Endometrial microvascular endothelial cells (primary cell): ENCODE results near the gene ELAPOR2. TPM values are rescaled to one million over a fixed set of nuclear protein-coding genes. Genes with fewer than 3 reads are reported as not detected.
"Not testable (repeated sequence)": the region's sequence is repeated elsewhere in the genome, so short reads cannot be mapped to it uniquely, and the experiment has no call there.

Experiments used
- in situ Hi-C: cut with HindIII; loops from 2 replicates; pipeline ENCODE4 v1.10.0; 2017; ENCODE audit warnings: low sequenced_read_pairs, low pct_unique_long_range_greater_than_20kb; ENCODE audit errors: inconsistent ontology term
- total RNA-seq: library from RNA; depleted of rRNA; stranded (reverse); fragments of >200 nt; gene quantifications from one replicate; pipeline ENCODE4 v1.2.3, GENCODE V29; 2015; ENCODE audit errors: inconsistent ontology term

Gene ELAPOR2, protein sequence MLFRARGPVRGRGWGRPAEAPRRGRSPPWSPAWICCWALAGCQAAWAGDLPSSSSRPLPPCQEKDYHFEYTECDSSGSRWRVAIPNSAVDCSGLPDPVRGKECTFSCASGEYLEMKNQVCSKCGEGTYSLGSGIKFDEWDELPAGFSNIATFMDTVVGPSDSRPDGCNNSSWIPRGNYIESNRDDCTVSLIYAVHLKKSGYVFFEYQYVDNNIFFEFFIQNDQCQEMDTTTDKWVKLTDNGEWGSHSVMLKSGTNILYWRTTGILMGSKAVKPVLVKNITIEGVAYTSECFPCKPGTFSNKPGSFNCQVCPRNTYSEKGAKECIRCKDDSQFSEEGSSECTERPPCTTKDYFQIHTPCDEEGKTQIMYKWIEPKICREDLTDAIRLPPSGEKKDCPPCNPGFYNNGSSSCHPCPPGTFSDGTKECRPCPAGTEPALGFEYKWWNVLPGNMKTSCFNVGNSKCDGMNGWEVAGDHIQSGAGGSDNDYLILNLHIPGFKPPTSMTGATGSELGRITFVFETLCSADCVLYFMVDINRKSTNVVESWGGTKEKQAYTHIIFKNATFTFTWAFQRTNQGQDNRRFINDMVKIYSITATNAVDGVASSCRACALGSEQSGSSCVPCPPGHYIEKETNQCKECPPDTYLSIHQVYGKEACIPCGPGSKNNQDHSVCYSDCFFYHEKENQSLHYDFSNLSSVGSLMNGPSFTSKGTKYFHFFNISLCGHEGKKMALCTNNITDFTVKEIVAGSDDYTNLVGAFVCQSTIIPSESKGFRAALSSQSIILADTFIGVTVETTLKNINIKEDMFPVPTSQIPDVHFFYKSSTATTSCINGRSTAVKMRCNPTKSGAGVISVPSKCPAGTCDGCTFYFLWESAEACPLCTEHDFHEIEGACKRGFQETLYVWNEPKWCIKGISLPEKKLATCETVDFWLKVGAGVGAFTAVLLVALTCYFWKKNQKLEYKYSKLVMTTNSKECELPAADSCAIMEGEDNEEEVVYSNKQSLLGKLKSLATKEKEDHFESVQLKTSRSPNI
- 42.3 TPM for total RNA-seq

DNA sequence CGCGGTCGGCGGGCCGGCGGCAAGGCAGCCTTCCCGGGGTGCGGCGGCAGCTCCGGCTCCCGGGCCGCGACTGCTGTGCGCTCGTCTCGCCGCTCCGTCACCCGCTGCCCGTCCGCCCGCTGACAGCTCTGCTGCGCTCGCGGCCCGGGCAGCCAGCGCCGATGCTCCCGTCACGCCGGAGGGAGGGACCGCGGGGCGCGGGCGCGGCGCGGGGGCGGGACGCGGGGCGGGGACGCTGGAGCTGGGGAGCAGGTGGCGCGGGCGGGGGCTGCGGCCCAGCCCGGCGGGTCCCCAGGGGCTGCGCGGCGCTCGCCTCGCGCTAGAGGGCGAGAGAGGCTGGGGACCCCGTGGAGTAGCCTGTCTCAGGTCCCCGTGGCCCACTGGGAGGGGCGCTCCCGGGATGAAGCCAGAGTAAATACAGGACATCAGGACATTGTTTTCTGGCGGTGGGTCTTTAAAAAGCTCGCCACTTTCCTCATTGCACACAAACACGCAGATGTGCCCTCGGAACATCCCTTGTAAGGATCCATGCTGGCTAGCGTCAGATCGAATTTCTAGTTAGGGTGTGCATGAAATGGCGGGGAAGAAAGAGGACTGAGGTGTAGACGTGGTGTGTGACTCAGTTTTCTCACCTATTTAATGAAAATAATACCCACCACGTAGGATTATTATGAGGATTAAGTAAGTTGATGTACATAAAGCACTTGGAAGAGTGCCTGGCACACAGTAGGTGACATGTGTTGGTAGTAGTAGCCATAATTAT lies at the start of gene ELAPOR2:
TSS of gene ELAPOR2 (minus strand) at position 130 of the 763 bp plus-strand sequence. CDS start 141 bp downstream, outside the sequence.
- in situ Hi-C loops, result no loop called here

DNA sequence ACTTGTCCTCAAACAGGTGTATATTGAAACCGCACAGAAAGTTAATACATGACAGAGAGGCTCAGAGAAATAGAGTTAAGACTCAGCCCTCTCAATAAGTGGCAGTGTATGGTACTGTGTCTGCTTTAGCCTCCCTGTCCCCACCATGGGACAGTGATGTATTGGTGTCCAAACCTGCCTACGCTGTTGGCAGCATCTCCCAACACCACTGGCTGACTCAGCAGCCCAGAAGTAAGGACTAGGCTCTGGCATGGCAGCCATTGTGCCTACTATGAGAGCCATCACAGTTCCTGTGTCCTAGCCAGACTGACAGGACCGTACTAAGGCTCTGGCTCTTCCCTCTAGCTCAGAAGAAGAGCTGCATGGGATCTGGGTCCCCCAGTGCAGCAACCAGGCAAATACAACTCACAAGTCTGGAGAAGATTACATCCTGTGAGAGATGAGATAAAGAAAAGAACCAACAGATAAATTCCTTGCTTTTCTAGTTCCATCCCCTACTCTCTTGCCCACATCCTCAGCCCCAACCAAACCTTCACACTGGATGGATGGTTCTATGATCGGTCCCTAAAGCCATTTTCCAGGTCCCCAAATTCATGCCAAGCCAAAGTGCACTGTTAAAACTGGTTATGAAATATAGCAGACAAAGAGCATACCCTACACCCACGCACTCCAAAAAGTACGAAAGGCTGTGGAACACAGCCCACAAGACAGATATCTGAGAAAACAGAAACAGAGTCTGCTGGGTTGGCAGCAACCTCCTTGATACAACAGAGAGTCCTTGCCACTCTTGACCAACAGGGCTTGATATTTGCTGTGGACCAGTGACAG lies 48.7 kb upstream of the ELAPOR2 start:
- in situ Hi-C loops, result no loop called here

DNA sequence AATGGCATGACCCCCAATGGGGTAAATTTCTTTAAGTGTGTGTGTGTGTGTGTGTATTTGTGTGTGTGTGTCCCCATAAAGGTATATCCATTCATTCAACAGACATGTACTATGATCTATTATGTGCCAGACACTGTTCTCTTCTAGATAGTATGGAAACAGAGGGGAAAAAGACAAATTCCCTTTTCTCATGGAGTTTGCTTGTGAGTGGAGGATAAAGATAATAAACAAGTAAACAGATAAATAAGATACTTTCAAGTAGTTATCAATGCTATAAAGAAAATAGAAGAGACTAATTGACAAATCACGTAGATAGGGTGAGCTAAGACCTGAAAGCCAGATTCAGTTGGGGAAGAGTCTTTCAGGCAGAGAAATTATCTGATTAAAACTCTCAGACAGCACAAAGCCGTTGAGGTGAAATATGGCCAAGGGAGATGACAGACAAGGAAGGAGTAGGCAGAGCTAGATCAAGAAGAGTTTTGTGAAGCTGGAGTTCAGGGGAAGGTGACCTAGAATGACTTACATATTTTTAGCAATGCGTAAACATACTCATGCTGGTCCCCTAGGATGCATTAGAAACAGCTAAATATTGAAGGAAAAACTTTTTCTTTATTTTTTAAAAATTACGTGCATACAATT lies 47.6 kb upstream of the ELAPOR2 start:
- in situ Hi-C loops, result no loop called here

DNA sequence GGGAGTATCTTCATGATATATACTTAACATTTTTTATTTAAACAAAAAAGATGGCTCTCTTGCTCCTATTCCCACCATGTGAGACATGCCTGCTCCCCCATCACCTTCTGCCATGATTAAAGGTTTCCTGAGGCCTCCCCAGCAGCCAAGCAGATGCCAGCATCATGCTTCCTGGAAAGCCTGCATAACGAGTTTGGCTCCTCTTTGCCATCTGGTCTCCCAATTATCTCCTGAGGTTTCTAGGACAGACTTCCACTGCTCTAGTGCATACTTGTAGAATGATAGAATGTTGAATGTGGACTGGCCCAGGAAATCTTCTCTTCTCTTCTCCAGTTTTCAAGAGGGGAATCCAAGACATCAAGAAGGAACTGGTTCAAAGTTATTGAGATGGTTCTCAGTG lies 45.9 kb upstream of the ELAPOR2 start:
- in situ Hi-C loops, result no loop called here

DNA sequence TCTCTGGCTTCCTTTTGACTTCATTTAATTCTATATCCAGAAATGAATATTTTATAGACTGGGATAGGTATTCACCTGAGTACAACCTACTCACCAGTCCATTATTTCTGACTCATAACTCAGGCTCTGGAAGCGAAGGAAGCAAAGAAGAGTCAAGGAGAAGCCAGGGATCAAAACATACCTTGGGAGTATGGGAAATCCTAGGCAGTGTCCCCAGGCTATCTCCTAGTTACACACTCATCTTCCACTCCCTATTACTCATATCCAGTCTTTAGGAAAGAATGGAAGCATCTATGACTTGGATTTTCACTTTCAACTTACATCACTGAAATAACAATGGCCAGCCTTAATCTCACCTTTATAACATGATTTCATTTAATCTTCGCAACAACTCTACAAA lies 40.9 kb upstream of the ELAPOR2 start:
- in situ Hi-C loops, result no loop called here

DNA sequence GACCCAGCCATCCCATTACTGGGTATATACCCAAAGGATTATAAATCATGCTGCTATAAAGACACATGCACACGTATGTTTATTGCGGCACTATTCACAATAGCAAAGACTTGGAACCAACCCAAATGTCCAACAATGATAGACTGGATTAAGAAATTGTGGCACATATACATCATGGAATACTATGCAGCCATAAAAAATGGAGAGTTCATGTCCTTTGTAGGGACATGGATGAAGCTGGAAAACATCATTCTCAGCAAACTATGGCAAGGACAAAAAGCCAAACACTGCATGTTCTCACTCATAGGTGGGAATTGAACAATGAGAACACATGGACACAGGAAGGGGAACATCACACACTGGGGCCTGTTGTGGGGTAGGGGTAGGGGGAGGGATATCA lies 37.9 kb upstream of the ELAPOR2 start:
- in situ Hi-C loops, result not testable (repeated sequence)

DNA sequence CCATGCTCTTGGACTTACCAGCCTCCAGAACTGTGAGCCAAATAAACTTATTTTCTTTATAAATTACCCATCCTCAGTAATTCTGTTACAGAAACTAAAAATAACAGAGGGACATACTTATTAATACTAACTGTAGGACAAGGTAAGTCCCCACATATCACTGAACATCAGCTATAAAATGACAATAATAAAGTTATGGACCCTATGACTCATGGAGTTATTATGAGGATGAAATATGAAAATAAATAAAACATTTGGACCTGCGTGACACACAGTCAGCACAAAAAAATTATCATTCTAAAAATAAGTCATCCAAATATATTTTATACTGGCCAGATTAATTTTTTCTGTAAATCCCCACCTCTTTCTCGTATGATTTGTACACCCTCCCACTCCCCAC lies 34.9 kb upstream of the ELAPOR2 start:
- in situ Hi-C loops, result no loop called here

DNA sequence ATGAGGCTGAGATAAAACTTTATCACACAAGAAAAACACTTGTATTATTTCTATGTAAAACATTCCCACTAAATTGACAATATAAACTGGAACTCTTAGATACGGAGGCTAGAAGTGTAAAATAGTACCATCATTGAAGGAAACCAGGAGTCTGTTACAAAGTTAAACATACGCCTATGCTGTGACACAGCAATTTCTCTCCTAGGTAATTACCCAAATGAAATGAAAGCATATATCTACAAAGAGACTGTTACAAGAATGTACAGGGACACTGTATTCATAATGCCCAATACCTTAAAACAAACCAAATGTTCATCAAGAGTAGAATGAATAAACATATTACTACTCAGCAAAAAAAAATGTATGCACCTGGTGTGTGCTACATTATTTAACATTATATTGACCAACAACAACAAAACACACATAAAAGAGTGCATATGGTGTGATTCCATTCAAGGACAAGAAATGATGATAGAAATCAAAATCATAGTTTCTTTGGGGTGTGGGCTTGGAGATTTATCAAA lies 33.2 kb upstream of the ELAPOR2 start:
- in situ Hi-C loops, result no loop called here

DNA sequence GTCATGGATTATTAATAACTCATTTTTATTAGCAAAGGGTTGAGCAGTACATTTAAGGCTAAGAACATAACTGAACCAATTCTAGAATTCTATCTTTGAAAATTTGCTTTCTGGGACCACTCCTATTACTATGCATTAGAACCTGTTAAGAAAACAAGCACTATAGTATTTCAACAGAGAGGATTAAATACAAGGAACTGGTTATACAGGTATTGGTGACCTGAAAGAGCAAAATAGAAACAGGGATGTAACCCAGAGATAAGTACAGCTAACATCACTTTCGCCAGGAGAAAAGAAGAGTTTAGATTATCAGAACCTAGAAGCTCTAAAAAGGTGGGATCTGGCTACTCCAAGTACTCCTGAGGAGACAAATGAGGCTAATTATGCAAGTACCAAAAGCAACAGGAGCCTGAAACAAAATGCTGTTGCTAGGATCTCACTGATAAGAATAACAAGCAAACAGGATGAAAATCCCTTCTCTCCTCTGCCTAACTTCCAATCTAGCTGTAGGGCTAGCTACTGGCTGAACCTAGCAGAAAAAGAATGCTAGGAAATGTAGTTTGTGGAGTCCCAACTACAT lies 32.1 kb upstream of the ELAPOR2 start:
- in situ Hi-C loops, result no loop called here

DNA sequence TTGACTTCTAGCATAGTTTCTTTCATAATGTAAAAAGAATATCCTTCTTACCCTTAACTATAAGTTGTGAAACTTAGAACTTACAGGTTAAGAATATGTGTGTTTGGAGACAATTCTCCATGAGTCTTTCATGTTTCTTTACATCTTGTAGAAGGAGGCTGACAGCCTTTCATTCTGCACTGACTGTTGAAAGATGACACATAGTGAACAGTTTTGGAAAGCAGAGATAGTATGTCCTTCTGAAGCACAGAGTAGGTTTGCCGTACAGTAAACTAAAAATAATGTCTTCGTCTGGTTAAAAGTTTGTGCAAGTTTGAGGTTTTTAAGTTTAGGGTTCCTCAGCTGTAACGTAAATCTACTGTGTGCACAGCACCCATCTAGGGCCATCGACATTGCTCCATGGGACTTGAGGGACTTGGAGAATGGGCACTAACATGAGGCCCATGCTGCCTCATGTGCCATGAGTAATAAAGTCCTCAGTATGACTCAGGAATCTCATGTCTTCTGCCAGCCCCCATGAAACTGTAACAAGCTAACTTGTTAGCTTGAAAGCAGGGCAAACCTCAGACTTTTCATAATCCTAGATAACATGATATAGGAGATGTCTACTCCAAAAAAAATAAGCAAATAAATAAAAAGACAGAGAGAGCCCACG lies 24.5 kb upstream of the ELAPOR2 start:
- in situ Hi-C loops, result no loop called here

DNA sequence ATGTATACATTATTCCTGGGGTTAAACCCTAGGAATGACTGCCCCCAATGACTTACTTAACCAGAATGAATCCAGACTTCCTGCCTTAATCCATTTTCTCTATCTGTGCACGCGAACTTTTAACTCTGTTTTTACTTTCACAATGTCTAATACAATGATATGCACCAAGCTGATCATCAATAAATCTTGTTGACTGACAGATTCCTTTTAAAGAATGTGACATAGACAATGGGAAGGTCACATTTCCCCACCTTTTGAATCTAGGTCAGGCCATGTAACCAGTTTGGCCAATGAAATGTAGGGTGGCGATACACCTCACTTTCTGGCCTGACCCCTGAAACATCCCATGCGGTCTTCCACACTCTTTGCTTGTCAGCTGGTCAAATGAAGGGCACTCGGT lies 23.2 kb upstream of the ELAPOR2 start:
- in situ Hi-C loops, result no loop called here

DNA sequence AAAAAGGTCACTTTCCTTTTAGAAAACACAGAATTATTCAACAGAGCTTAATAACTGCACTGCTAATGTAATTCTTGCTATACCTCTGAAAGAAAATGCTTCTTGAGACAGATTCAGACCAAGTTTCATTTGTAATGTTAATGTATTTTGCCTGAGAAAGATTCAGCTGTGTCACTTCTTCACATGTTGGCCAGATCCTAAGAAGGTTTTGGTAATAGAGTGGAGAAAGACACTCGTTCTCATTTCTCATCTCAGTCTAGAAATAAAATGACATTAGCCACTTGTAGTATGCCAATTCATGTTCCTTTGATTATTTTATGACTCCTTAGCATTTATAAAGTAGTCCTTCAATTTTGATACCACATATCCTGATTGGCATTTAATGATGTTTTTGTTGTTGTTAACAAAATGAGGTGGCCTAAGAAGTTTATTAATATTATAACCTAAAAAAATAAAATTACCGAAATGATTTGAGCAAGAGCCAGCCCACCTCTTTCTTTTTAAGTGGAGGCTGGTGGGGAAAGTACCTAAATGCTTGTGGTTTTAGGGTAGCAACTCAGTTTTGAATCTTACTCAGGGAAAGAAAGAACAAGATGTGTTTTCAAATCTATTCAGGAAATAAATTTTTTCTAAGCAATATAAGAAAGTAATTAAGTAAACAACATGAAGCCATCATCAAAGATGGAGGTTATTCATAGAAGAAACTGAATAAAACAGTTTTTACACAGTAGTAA lies 16.4 kb upstream of the ELAPOR2 start:
- in situ Hi-C loops, result no loop called here

DNA sequence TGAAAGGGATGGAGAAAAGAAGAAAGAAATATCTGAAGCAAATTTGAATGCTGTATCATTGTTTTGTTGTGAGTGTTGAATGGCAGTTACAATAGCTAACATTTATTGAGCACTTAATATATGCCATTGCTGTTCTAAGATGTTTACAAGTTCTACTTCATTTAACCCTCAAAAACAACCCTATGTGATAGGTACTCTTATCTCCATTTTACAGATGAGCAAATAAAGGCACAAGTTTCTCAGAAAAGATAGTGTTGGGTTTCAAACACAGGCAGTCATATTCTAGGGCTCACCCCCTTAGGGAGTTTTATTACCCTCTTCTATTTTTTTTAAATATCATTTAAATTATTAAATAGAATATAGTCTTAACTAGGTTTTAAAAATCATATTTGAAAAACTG lies 8.3 kb upstream of the ELAPOR2 start:
- in situ Hi-C loops, result no loop called here

DNA sequence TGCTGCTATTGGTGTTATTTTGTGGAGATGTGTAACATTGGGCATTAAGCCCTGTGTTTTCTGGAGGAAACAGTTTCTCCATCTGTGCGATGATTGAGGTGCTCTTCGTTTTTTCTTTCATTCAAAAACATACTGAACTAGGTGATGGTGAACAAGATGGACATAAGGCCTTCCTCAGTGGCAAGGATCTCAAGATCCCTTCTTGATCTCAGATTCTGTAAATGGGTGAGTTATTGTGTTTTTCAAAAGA lies 759 bp upstream of the ELAPOR2 start:
- in situ Hi-C loops, result no loop called here

DNA sequence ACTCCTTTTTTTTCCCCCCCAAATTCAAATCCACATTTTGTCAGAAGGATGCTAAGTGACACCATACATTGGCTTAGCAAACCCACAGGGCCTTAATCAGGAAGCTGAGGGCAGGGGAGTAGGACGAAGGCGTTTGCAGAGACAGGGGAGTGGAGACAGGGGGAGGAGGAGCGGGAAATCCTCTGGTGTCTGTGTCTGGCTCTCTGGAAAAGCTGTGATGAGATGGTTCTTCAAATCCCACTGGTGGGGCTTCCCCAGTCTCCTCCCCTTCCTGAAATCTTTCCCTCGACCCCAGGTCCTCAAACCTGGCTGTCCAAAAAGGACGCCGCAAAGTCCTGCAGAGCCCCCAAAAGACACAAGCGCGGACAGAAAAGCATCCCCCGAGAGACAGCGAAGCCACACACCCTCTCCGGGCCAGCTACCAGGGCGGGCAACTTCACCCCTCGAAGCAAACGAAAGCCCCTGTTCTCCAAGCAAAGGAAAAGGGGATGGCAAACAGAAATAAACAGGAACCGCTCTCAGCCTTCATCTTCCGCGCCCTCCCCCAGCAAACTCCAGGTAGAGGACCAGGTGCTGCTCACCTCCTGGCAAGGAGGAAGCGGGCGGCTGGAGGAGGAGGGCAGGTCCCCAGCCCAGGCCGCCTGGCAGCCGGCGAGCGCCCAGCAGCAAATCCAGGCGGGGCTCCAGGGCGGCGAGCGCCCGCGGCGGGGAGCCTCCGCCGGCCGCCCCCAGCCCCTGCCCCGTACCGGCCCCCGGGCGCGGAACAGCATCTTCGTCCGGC lies 520 bp downstream of the ELAPOR2 start:
- in situ Hi-C loops, result no loop called here

DNA sequence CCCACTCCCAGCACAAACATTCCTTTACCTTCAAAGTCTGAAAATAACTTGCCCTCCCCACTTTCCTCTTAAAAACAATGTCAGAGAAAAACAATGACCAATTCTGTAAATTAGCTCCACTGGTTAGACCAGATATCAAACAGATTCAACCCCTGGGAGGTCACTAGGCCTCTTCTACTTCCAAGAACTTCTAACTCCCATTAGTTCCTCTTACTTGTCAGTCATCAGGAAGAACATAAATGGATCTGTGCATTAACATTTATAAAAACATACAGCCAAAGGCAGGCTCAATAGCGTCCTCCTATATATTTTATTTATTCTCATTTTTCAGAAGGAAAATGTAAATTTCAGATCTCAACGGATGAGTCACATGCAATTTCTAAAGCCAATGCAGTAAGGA lies 2.2 kb downstream of the ELAPOR2 start:
- in situ Hi-C loops, result no loop called here
